H54 (cell line): ENCODE measurements around the gene SYDE2.
A peak's percentile ranks its signal among the peaks of the same experiment; 100 is the strongest.
"Not testable (repeated sequence)": the region's sequence is repeated elsewhere in the genome, so short reads cannot be mapped to it uniquely, and the experiment has no call there.

ENCODE experiments used
- DNase-seq: peaks from one replicate; pipeline ENCODE4 v3.0.0; 2011; ENCODE audit warnings: low spot score, mixed read lengths; ENCODE audit not compliant: insufficient read length
- FAIRE-seq: peaks from 3 replicates; lab custom pipeline; 2011; peaks lifted over from hg19 to GRCh38; lab: Jason Lieb, UNC
- POLR2A ChIP-seq: IDR thresholded peaks from 2 replicates; pipeline ENCODE4 v1.6.1; 2011; ENCODE audit warnings: low read depth, mild to moderate bottlenecking, low read length

Gene SYDE2, protein sequence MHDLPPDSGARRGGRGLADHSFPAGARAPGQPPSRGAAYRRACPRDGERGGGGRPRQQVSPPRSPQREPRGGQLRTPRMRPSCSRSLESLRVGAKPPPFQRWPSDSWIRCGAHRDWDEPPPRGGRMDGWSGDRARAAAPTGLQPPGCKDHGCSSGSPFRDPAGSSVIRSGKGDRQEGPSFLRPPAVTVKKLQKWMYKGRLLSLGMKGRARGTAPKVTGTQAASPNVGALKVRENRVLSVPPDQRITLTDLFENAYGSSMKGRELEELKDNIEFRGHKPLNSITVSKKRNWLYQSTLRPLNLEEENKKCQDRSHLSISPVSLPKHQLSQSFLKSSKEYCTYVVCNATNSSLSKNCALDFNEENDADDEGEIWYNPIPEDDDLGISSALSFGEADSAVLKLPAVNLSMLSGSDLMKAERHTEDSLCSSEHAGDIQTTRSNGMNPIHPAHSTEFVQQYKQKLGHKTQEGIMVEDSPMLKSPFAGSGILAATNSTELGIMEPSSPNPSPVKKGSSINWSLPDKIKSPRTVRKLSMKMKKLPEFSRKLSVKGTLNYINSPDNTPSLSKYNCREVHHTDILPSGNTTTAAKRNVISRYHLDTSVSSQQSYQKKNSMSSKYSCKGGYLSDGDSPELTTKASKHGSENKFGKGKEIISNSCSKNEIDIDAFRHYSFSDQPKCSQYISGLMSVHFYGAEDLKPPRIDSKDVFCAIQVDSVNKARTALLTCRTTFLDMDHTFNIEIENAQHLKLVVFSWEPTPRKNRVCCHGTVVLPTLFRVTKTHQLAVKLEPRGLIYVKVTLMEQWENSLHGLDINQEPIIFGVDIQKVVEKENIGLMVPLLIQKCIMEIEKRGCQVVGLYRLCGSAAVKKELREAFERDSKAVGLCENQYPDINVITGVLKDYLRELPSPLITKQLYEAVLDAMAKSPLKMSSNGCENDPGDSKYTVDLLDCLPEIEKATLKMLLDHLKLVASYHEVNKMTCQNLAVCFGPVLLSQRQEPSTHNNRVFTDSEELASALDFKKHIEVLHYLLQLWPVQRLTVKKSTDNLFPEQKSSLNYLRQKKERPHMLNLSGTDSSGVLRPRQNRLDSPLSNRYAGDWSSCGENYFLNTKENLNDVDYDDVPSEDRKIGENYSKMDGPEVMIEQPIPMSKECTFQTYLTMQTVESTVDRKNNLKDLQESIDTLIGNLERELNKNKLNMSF

DNA sequence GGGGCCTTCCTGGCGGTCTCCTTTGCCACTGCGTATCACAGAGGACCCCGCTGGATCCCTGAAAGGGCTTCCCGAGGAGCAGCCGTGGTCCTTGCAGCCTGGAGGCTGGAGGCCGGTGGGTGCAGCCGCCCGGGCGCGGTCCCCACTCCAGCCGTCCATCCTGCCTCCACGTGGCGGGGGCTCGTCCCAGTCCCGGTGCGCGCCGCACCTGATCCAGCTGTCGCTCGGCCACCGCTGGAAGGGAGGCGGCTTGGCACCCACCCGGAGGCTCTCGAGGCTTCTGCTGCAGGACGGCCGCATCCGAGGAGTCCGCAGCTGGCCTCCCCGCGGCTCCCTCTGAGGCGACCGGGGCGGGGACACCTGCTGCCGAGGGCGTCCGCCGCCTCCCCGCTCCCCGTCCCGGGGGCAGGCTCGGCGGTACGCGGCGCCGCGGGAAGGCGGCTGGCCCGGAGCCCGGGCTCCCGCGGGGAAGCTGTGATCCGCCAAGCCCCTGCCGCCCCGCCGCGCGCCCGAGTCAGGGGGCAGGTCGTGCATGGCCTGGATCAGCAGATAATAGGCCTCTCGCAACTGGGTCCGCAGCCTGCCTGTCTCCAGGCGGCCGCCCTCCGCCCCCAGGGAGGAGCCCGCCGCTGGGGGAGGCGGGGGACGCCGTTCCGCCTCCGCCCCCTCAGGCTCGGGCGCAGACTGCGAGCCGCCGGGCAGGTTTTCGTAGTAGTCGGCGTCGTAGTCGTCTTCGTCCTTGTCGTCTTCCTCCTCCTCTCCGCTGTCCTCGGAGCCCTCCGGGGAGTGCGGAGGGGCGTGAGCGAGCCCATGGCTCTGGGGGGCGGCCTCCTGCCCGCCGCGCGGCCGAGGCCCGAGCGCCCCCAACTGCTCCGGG lies at the start of gene SYDE2:
Gene SYDE2 (minus strand): TSS at position 554 of the 877 bp plus-strand sequence. CDS start 20 bp downstream, at position 534.
- FAIRE-seq (peak; percentile 38), DNase-seq (peak; percentile 82)
- TF ChIP-seq POLR2A, result peak; percentile 75

DNA sequence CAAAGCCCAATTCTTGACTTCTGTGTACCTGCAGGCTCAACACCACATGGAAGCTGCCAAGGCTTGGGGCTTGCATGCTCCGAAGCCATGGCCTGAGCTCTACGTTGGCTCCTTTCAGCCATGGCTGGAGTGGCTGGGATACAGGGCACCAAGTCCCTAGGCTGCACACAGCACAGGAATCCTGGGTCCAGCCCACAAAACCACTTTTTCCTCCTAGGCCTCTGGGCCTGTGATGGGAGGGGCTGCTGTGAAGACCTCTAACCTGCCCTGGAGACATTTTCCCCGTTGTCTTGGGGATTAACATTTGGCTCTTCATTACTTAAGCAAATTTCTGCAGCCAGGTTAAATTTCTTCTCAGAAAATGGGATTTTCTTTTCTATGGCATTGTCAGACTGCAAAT lies 48.2 kb upstream of the SYDE2 start:
- FAIRE-seq, DNase-seq: not testable (repeated sequence)

DNA sequence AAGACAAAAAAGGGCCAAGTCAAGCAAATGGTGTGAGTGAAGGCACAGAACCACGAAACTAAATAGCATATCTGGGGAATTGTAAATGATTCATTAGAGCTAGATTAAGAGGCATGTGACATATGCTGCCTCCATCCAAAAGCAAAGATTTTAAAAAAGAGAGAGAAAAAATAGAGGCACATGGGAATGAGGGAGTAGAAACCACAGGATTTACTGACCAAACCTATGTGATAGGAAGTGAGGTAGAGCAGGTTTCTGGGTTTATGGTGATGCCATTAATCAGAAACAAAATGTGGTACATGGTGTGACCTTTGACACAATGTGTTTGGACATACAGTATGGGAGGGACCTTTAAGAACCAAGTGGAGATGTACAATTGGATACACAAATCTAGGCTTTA lies 45.1 kb upstream of the SYDE2 start:
- no peak for DNase-seq
- no peak for FAIRE-seq
- TF ChIP-seq POLR2A, result no peak

DNA sequence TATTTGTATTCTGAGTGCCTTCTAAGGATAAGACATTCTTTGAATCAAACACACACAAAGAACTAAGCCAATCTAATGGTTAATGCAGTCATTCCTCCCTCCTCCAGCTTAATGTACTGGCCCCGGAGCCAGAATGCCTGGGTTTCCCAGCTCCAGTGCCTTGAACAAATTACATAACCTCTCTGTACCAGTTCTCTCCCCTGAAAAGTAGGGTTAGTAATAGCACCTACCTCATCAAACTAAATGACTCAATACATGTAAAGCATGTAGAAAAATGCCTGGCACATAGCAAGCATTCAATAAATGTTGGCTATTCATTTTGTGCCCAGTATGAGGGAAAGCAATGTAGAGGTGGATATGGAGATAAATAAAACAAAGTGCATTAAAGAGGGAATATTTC lies 44.6 kb upstream of the SYDE2 start:
- no peak for FAIRE-seq
- no peak for TF ChIP-seq POLR2A

DNA sequence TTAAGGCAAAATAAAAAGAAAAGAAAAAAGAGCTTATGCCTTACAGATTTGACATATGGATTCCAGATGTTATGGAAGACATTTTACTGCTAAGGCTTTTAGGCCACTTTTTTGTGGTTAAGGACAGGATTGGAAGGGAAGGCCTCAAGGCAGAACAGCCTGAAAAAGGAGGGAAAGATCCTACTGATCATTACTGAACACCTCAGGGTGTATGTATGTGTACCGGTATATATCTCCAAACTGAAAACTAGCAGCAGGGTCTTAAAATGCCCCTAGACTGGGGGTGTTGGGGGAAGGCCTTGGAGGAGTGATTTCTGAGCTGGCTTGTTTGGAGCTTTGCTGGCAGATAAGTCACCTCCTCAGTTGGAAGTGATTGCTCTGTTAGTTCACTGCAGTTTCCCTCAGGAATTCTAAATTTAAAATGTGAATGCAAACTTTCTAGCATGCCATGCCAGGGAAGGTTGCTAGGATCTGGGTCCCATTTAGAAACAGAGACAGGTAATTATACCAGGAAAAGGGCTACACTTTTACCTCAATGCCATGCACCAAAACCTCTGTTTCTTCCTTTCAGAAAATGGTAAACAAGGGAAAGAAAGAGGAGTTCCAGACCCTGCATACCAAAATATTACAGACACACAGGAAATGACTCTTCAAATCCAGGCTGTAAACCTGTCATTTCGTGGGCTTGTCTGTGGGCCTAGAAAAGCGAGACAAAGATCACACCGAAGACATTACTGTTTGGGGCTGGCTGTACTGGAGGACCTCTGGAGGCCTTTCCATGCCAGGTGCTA lies 43.6 kb upstream of the SYDE2 start:
- no peak for TF ChIP-seq POLR2A
- peak; percentile 70 for FAIRE-seq
- DNase-seq, result no peak

More for the DNA sequence above, 44.6 kb upstream of the SYDE2 start:
- no peak for DNase-seq

DNA sequence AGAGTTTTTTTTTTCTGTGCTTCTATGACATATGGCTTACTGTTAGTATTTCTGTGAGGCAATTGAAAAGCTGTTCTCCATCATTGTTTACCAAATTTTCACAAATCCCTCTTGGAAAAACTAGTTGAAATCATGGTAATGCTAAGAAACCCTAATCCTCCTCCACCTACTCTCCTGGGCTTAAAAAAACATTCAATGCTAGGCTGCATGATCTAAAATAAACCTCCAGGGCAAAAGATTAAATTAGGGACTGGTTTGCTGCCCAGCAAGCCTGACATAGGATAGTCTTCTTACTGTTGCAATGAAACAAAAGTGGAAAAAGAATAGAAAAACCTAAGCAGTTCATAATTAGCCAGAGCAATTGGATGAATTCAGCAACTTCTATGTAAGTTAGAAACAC lies 42.6 kb upstream of the SYDE2 start:
- FAIRE-seq, result no peak
- no peak for TF ChIP-seq POLR2A
- no peak for DNase-seq

DNA sequence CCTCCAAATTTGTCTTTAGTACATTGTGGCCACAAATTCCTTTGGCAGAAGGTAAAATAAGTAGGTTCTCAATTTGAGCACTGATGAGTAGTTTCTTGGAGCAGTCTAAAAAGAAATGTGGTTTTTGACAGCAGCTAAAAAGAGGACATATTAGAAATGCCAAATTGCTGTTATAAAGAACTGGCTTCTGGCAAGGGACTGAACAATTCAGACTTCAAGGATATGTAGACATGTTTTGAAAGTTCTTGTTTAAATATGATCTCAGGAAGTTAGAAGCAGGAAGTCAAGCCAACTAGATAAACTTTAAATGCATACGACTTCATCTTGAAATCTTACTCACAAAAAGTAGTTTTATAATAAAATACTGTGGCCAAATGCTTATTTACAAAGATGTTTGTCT lies 39.8 kb upstream of the SYDE2 start:
- FAIRE-seq (no peak), DNase-seq (no peak)
- no peak for TF ChIP-seq POLR2A

DNA sequence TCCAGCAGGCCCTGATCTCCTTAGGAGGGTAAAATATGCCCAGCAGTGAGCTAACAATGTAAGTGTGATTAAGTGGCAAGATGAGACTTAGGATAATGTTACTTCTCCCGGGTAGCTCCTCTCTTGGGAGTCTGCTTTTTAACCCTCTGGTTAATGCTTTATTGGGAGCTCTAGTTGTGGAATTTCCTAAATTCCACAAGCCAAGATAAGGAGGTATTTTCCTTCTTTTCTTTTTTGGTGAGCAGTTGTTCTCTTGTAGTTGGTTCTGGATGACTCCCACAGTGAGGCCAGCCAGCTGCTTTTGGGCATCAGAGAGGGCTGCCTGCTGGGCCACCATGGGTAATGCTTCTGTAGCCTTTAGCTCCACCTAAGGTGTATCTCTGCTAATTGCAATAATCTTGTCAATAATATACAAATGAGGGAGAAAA lies 39.4 kb upstream of the SYDE2 start:
- no peak for TF ChIP-seq POLR2A
- no peak for DNase-seq
- no peak for FAIRE-seq

DNA sequence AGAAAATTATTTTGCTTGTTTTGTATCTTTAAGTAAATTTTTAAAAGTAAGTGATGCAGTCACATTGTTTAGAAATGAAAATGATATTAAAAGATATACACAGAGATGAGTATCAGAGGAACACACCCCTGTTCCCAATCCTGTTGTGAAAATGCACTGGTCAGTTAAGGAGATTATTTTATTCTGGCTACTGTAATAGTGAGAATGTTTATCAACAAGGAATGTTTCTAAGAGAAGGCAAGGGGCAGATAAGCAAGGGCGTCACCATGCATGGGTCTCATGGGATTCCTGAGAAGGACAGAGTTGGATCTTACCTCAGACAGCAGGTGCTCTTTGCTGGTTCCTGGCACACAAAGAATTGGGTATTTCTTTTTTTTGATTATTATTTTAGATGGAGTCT lies 36.8 kb upstream of the SYDE2 start:
- no peak for TF ChIP-seq POLR2A
- FAIRE-seq (no peak), DNase-seq (no peak)

DNA sequence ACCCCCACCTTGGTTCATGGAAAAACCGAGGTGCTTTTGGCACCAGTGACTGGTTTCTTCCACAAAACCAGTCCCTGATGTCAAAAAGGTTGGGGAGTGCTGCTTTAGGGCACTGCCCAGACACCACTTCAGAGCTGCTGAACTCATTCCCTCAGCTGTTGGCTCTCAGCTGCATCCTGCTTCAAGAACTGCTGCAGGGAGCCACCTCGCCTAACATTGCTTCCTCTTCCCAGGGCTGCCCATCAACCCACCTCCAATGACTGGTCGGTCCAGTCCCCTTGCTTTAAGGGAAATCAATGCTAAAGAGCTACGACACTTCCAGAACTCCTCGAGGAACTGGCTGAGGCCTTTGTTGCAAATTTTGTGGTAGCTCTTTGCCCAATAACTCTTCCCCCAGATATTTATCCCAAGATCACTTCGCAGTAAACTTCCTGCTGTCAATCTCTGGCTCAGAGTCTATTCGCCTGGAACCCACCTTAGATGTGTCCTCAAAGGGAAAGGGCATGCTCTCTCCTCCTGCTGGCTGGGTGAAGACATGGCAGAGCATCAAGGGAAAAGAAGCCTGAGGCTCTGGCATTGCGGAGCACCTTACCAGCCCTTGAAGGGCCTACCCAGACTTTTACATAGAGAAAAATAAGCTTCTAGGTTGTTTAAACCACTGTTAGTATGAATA lies 29.6 kb upstream of the SYDE2 start:
- FAIRE-seq (no peak), DNase-seq (no peak)
- no peak for TF ChIP-seq POLR2A

DNA sequence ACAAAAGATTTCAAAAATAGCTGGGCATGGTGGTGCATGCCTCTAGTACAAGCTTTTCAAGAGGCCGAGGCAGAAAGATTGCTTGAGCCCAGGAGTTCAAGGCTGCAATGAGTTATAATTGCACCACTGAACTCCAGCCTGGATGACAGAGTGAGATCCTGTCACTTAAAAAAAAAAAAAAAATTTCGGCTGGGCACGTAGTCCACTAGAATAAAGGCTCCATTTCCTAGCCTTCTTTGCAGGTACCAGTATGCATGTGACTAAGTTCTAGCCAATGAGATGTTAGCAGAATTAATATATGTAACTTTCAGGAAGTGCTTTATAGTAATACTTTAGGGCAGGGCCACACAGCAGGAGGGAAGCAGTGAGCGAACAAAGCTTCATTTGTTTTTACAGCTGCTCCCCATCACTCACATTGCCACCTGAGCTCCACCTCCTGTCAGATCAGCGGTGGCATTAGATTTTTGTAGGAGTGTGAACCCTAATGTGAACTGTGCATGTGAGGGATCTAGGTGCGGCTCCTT lies 28.8 kb upstream of the SYDE2 start:
- DNase-seq (no peak), FAIRE-seq (peak; percentile 69)
- no peak for TF ChIP-seq POLR2A
